Breast epithelium (tissue), 3 donors: Measurements from ENCODE around the gene AZI2.

Experiments
- POLR2AphosphoS5 ChIP-seq, 3 donors: sonication (generic); formaldehyde crosslinking; IDR thresholded peaks; one replicate each; pipeline ENCODE4 v1.6.1; 2017; ENCODE audit warnings: antibody characterized with exemption in 3 of 3
- TF ChIP-seq, protein P1 (sequence below), 3 donors: fragments of 450-650 bp; IDR thresholded peaks; one replicate each; pipeline ENCODE4 v1.5.1; 2016 to 2017; ENCODE audit warnings: antibody characterized with exemption in 3 of 3, mild to moderate bottlenecking in 3 of 3, moderate library complexity in 3 of 3

DNA sequence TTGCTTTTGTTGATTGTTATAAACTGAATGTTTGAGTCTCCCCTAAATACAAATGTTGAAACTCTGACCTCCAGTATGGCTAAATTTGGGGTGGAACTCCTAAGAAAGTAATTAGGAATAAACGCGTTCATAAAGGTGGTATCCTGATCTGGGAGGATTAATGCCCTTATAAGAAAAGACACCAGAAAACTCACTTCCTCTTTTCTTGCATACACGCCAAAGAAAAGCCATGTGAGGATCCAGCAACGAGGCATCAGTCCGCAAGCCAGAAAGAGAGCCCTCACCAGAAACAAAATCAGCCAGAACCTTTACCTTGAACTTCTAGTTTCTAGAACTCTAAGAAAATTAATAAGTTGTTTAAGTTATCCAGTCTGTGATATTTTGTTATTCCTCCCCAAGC lies 37.4 kb upstream of the AZI2 start:
- TF ChIP-seq POLR2AphosphoS5 (IDR thresholded peaks at IDR 0.05), result no peak
- TF ChIP-seq, protein P1, sequence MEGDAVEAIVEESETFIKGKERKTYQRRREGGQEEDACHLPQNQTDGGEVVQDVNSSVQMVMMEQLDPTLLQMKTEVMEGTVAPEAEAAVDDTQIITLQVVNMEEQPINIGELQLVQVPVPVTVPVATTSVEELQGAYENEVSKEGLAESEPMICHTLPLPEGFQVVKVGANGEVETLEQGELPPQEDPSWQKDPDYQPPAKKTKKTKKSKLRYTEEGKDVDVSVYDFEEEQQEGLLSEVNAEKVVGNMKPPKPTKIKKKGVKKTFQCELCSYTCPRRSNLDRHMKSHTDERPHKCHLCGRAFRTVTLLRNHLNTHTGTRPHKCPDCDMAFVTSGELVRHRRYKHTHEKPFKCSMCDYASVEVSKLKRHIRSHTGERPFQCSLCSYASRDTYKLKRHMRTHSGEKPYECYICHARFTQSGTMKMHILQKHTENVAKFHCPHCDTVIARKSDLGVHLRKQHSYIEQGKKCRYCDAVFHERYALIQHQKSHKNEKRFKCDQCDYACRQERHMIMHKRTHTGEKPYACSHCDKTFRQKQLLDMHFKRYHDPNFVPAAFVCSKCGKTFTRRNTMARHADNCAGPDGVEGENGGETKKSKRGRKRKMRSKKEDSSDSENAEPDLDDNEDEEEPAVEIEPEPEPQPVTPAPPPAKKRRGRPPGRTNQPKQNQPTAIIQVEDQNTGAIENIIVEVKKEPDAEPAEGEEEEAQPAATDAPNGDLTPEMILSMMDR (IDR thresholded peaks at IDR 0.05), result no peak
